Activated T-cell treated with anti-CD3 and anti-CD28 coated beads, Interleukin-2, amount 50 U/mL, for 48 hours (primary cell): ENCODE measurements around the gene SRSF8.
"Not testable (repeated sequence)": the region's sequence is repeated elsewhere in the genome, so short reads cannot be mapped to it uniquely, and the experiment has no call there.

Experiments
- DNase-seq, 2 experiments: peaks; one replicate each; pipeline ENCODE4 v3.0.0-alpha.2; 2020

SRSF8 gene

DNA sequence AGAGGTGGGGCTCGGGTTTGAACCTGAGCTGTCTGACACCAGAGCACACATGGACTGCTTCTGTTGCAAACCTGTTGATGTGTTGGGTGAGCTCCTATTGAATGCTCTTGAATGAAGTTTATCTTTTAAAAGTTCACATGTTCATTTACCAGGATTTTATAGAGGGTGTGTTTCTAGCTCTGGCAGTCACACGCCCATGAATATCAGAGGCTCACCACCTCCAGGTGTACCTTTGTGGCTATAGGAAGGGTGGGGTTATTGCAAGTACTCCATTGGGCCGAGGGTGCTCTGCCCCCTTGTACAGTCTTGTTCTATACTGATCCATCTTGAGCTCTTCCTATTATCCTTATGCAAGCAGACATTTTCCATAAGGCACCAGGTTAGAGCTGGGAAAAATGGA is 32.1 kb downstream of the SRSF8 start:
- DNase-seq, result no peak

DNA sequence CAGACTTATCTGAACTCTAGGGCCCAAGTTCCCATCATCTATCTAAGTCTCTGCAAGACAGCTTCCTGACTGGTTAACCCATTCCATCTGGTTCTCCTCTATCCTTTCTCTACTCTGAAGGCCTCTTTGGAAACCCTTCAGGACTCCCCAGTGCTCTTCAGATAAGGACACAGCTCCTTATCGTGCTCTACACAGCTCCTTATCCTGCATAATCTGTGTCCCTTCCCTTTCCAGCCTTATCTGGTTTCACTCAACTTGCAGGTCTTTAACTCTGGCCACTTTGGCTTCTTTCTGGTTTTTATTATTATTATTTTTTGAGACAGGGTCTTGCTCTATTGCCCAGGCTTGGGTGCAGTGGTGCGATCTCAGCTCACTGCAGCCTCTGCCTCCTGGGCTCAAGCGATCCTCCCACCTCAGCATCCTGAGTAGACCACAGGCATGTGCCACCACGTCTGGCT is 33.5 kb downstream of the SRSF8 start:
- DNase-seq, result no peak

DNA sequence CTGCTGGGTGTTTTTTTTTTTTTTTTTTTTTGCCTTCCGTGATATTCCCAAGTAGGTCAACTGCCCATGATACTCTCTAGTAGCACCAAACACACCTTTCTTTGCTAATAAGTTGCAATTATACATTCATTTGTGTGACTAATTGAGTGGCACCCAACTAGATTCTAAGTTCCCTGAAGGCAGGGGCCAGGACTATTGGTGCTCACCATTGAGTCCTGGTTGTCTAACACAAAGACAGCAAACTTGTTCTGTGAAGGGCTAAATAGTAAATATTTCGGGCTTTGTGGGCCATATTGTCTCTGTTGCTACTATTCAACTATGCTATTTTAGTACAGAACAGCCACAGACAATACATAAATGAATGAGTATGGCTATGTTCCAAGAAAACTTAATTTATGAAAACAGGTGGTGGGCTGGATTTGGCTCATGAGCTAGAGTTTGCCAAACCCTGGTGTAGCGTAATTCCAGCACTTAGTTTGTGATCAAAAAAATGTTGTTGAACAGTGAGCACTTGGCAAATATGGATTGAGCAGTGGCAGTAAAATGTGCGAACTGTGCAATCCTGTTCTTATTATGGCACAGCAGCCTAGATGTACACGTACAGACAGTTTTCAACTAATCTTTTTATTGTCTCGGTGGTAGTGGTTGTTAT is 34.3 kb downstream of the SRSF8 start:
- DNase-seq, result no peak

DNA sequence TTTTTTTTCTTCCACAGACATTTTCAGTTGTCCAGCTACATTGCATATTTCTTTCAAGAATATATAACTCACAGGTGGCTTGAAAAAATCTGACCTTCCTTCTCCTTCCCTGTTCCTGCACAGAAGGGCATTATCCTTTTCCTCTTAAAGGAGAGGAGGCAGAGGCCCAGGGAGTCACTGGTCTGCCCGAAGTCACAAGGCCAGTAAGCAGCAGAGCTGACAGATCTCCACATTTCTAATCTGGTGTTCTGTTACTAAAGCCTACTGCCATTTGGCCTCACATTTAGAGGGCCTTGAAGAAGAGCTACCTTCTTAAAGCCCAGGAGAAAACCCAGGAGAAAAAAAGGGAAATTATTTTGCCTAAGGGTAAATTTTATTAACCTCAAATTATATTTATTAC is 35.2 kb downstream of the SRSF8 start:
- DNase-seq, result no peak

DNA sequence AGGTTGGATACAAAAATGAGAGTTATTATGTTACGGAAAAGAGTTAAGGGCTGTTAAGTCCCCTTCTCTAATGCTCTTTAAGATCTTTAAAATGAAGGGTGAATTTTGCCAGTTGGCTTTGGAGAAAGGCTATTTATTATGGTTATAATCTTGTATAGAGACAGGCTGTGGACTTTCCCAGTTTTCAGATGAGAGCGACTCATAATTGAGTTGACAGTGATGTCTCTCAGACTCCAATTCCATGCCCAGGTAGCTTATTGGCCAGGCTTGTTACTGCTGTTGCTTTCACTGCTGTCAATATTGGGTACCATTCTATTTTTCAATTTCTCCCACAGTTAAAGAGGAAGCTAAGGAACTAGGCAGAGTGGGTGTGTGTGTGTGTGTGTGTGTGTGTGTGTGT is 36.0 kb downstream of the SRSF8 start:
- DNase-seq, result no peak

DNA sequence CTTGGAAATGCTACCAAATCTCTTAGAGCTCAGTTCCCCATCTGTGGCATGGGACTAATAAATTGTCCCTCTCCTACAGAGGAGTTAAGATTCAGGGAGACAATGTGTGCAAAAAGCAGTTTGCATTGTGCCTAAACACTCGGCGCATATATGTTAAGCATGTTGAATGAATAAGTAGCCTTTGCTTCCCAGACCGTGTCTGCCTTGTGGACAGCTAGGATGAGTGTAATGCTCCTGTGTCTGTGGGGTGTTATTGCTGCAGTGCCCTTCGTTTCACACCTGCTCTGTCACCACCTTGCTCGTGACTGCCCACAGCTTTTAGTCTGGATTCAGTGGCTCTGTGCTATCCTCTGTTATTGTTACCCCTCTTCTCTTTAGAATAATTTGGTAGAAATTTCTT is 37.0 kb downstream of the SRSF8 start:
- DNase-seq, result no peak

DNA sequence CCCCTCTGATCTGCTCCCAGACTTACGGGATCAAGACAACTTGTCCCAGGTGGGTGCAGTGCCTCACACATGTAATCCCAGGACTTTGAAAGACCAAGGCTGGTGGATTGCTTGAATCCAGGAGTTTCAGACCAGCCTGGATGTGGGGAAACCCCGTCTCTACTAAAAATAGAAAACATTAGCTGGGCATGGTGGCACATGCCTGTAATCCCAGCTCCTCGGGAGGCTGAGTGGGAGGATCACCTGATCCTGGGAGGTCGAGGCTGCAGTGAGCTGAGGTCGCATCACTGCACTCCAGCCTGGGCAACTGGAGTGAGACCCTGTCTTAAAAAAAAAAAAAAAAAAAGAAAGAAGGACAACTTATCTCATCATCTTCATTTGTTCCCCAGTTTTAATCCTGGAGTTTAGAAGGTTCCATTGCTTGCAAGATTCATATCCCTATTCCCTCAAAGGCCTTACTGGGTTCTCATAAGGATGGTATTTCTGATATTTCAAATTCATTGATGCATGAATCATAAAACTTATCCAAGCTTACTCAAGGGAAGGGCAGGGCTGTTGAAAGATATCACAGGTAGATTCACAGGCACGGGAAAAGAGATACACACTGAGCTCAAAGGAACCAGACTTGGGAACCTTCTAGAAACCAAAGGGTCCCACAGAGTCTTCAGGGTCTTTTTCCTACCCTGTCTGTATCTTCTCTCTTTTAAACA is 37.6 kb downstream of the SRSF8 start:
- no peak for DNase-seq

DNA sequence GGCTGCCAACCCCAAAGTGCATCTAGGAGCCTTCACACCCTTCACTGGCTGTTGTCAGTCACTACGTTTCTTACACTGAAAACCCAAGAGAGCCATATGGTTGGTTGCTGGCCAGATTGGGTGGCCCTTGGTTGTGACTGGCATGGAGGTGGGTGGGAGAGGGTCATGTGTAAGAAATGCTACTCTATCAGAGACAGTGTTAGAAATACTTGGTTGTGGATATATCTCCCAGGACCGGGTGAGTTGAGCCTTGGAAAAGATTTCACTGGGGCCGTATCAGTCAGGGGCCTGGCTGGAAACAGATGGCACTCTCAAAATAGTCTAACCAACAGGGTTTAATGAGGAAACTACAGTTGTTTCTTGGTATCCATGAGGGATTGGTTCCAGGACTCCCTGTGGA is 38.1 kb downstream of the SRSF8 start:
- no peak for DNase-seq

DNA sequence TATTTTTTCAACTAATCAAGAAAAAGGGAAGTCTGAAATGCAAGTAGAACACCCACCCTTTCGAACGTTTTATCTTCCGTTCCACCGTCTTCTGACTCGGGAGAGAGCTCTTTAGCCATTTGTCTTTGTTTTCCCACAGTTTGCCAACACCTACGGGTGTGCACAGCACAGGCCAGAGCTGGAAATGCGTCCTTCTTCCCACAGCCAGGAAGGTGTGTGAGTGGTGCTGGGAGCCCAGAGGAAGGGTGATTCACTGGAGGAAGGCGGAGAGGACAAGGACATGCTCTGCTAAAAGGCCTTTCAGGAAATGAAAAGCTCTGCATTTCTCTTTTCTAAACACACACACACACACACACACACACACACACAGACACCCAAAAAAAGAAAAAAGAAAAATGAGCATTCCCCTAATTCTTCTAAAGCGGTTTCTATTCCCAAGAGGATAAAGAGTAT is 41.5 kb downstream of the SRSF8 start:
- DNase-seq, result no peak

DNA sequence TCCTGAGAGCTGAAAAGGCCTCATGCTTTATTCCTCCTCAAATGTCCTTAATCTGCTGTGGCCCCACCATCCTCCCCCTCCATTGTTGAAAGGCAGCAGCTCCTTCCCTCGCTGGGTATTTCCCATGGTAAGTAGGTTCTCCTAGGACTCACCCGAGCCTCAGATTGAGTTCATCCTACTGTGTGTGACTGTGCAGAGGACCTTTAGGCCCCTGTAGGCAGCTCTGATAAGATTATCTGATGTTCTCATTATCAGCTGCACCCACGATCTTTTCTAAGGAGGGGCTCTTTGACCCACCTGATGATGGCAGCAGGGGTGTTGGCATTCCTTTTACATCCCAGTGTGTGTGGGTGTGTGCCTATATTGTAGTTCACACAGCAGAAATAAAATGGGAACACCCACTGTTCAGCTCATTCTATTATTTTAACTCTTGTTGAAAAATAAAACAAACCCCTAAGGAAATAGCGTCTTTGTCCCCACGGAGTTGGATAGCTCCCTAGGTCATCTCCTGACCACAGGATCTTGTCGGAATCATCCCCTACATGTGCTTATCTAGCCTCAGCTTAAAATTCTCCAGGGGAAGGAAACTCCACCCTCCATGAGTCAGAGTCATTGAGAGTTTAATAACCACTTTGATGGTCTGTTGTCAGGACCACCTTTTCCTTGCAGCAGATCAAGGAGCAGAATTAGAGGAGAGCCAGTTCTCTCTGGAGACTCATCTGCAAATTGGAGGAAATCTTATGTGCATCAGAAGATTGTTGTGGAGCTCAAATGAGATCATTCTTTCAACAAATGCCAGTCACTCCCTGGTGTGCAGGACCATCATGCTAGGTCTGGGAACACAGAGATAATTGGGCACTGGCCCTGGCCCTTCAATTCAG is 42.2 kb downstream of the SRSF8 start:
- DNase-seq, result no peak

DNA sequence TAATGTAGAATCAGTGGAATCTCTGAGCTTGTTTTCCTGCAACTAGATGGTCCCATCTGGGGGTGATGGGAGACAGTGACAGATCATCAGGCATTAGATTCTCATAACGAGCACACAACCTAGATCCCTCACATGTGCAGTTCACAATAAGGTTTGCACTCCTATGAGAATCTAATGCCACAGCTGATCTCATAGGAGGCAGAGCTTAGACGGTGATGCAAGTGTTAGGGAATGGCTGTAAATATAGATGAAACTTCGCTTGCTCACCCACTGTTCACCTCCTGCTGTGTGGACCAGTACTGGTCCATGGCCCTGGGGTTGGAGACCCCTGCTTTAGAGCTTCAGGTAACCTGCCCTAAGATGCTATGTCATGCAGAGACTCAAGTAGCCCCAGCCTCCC is 44.8 kb downstream of the SRSF8 start:
- not testable (repeated sequence) for DNase-seq

DNA sequence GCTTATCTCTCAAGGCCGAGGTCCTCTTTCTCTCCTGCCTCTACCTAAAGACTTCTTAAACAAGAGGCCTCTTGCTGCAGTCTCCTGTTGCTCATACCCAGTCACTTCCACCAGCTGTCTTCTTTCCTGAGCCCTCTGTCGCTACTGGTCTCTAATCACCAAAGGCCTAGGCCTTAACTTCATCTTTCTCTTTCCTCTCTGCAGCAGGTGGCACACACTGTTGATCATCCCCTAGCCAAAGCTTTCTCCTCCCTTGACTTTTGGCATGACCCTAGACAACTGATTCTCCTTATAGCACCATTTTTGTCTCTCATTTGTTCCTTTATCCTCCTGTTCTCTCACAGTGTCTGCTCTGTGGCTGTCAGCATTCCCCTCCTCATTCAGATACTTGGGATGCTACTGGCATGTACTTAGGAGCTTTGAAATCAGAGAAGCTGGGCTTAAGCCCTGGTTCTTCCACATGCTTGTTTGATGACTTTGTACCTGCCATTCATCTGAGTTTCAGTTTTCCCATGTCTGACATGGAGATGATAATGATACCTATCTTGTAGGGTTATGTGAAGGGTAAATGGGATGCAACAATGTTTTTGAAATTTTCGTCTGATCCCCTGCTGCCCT is 45.3 kb downstream of the SRSF8 start:
- DNase-seq, result no peak

DNA sequence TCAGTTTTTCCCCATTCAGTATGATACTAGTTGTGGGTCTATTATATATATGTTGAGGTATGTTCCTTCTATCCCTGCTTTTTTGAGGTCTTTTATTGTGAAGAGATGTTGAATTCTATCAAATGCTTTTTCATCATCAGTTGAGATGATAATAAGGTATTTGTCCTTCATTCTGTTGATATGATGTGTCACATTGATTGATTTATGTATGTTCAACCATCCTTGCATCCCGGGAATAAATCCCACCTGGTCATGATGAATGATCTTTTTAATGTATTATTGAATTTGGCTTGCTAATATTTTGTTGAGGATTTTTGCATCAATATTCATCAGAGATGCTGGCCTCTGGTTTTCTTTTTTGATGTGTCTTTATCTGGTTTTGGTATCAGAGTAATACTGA is 48.9 kb downstream of the SRSF8 start:
- DNase-seq, result no peak

DNA sequence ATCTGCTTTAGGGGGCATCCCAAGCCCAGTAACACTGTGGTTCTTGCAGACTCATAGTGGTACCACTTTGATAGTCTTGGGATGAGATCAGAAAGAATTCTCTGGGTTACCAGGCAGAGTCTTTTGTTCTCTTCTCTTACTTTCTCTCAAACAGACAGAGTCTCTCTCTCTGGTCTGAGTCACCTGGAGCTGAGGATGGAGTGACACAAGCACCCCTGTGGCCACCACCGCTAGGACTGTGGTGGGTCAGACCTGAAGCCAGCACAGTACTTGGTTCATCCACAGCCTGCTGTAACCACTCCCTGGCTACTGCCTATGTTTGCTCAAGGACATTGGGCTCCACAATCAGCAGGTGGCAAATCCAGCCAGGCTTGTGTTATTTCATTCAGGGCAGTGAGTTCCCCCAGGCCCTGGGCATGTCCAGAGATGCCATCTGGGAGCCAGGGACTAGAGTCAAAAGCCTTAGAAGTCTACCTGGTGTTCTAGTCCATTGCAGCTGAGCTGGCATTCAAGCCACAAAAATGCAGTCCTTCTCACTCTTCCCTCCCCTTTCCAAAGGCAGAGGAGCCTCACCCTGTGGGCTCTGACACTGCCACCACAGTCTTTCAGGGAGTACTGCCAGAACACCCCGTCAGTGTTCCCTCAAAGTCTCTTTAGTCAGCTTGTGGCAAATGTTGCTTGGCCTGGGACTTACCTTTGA is 52.8 kb downstream of the SRSF8 start:
- DNase-seq, result no peak
